ENCODE measurements around the gene LAMC3.
"Not testable (repeated sequence)": the region's sequence is repeated elsewhere in the genome, so short reads cannot be mapped to it uniquely, and the experiment has no call there.

LAMC3 gene

DNA sequence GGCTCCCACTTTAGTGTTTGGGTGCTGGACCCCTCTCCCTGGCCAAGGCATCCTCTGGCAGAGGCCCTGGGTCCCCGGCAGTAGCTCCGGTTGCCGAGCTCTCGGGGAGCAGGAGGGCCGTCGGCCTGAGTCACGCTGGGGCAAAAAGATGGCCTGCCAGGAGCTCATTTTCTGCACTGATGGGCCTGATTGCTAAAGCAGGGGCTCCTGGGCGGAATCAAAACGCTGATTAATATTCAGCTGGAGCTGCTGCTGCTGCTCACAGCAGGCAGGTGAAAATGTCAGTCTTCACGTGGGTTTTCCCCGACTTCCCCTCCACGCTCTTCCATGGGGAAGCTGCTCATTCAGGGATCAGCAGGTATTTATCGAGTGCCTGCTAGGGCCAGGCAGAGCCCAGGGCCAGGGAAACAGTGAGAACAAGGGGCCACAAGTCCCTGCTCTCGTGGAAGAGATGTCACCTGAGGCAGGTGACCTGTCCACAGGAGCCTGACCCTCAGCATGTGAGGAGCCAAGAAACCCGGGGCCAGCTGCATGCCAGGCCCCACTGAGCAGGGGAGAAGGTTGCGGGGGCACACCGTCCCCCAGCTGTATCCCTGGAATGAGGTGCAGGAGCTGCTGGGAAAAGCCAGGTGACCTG, 22.1 kb downstream of the LAMC3 start:
- DNase-seq = no peak

DNA sequence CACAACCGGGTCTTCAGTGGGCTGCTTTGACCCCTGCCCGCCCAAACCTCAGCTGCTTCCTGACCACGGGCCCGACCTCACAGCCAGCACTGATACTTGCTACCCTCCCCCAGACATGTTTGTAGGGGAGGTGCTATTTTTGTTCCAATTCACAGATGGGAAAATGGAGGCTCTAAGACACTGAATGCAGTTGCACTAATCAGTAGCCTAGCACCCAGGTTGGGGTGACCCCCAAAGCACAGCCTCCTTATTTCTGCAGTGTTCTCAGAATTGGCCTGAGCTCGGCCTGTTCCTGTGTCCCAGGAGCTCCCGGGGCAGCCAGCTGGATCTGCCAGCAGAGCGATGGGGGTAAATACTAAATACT, 22.6 kb downstream of the LAMC3 start:
- DNase-seq = no peak

- no peak for DNase-seq
Observed at GRCh38 chr9:131032384-131032783, 23.4 kb downstream of the LAMC3 start.

DNA sequence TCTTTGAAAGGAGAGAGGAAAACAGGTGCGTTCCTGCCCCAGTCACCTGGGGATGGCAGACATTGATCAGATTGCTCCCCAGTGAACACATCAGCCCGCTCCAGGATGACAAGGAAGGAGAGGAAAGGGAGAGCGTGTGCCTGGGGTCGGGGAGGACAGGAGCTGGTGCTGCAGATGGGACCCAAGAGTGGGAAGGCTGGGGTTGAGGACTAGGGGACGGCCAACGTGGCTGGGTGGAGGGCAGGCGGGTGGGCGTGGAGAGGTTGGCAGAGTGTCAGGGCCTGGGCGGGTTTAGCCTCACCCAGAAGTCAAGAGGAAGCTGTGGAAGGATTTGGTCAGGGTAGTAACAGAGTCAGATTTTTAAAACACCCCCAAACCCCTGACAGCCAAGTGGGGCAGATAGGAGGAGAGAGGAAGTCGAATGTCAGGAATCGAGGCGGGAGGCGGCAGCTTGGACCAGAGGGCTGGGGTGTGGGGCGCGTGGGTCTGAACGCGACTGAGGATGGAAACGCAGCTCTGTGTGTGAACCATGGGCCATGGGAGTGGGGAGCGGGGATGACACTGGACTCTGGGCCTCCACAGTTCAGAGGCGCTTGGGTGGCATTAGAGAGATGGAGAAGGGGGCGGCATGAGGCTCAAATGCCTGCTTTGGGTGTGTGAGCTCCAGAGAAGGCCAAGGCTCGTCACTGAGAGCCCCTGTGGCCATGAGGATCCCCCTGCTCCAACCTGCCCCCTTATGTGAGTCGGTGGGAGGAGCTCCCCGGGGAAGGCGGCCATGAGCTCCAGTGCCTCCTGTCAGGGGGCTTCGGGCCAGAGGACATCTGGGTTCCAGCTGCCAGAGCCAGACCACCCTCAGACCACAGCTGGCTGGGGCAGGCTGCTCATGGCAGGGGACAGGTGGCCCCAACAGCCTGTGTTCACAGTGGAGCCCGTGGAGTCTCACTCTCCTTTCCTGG, 24.6 kb downstream of the LAMC3 start:
- DNase-seq = no peak

- no peak for DNase-seq
Observed at GRCh38 chr9:131034268-131034667, 25.3 kb downstream of the LAMC3 start.

GRCh38 chr9:131034749-131035148, 25.8 kb downstream of the LAMC3 start:
- DNase-seq = not testable (repeated sequence)

DNA sequence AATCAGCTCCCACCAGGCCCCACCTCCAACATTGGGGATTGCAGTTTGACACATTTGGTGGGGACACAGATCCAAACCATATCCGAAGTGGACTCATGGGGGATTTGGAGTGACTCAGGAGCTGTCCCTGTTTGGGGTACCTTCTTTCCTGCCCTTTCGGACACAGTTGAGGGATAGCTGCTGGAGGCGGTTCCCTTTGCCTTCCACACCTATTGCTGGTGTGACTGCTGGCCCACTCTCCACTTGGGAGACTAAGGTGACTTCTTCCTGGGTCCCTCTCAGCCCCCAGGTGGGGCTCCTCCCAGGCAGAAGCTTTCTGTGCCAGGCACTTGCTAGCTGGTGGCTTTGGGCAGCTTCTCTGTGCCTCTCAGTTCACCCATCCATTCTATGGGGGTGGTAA, 26.6 kb downstream of the LAMC3 start:
- DNase-seq = no peak

- DNase-seq = no peak
Observed at GRCh38 chr9:131036071-131036470, 27.1 kb downstream of the LAMC3 start.

DNA sequence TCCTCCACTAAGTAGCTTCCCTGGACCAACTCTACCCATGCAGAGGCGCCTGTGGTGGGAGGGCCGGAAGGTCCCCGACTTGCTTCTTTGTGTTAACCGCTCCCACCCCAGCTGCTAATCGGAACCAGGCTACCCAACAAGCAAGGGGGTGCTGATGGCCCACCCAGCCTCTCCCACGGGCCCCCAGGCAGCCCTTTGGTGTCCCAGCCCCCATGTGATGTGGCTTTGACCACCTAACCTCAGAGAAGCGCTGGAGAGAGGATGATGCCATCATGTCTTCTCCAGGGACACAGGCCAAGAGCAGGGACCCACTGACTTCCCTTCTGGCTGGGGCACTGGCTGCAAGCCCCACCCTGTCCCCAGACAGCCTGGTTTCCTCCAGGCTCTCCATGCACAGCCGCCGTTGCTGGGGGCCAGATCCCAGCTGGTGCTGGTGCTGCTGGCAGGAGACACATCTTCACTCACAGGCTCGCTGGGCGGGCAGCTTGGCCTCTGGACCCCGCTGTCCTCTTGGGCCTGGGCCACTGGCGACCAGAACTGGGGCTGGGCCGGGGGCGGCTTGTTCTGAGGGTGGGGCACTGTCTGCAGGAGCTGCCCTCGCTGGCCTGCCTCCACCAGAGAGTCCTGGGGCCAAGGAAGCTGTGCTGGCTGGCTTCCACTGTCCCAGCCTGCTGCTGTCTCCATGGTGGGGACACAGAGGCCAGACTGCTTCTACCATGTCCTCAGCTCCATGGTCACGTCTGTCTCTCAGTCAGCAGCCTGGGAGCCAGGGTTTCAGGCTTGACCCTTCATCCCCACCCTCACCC, 27.8 kb downstream of the LAMC3 start:
- DNase-seq = peak in 1 of 2 experiments; percentile 60

GRCh38 chr9:131037335-131038255, 28.6 kb downstream of the LAMC3 start:
- no peak for DNase-seq

- DNase-seq = peak in 1 of 2 experiments; percentile 44
Observed at GRCh38 chr9:131038256-131039128, 29.5 kb downstream of the LAMC3 start.

DNA sequence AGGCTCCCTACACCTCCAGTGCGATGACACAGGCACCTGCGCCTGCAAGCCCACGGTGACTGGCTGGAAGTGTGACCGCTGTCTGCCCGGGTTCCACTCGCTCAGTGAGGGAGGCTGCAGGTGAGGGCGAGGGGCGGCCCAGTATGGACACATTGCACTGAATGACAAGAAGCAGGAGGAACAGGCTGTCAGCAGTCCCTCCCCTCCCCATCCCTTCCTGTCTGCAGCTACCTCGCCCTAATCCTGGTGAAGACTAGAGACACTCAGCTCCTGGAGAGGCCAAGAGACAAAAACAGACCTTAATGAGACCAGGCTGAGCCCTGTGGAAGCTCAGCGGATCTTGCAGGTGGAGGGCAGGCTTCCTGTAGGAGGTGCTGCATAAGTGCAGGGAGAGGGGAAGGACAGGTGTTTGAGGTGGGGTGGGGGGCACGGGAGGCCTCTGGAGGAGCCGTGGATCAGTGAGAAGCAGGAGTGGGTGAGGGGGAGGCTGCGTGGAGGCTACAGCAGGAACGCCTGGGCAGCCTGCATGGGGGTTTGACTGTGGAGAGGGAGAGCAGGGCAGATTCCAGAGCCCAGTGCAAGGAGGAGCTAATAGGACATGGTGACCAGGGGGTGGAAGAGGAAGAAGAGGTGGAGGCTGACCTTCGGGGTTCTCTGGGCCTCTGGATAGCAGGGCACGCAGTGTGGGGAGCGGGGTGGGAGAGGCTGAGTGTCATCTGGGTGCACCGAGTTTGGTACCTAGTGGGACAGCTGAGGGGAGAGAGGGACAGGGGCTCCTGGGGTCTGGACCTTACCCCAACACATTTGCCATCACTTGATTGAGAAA, 30.4 kb downstream of the LAMC3 start:
- no peak for DNase-seq

- DNase-seq = no peak
Observed at GRCh38 chr9:131042666-131043065, 33.7 kb downstream of the LAMC3 start.

DNA sequence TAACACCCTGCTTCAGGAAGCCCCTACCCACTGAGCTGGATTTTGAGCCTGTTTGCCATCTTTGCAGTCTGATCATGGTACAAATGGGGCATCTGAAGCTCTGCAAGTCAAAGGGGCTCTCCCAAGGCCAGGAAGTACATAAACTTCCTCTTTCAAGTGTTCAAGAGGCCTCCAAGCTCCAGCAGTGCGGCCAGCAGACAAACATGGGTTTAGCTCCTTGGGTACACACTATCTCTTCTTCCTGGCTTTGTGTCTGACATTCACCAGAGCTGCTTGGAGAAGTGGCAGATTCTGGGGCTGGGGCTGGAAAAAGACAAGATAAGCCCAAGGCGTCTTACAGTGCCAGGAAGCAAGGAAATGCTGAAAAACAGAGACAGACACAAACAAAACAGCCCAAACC, 34.1 kb downstream of the LAMC3 start:
- DNase-seq = no peak

GRCh38 chr9:131043646-131044045, 34.7 kb downstream of the LAMC3 start:
- no peak for DNase-seq

DNA sequence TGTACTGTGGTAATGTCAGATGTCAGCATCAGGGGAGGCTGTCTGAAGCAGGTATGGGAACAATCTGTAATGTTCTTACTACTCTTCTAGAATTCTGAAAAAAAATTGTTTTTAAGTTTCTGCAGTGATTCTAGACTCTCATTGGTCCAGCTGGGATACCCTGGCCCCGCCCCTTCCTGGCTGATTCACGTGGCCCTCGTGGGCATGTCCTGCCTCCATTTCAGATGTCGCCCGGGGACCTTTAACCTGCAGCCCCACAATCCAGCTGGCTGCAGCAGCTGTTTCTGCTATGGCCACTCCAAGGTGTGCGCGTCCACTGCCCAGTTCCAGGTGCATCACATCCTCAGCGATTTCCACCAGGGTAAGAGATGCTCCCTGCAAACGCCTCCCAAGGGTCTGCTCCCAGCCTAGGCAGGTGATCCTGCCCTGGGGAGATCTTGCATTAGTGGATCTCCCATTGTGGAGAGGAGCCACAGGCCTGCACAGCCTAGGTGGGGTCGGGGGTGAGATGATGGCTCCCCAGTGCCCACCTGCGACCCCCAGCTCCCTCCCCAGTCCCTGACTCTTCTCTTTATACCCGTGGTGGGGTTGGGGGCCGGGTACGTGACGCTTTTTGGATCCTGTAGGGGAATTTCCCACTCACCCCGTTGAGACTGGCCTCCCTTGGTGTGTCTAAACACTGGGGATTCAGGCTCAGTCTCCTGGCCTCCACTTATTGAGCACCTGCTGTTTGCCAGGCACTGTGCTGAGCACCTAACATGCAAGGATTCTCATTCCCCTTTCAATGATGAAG, 36.5 kb downstream of the LAMC3 start:
- DNase-seq = no peak

DNA sequence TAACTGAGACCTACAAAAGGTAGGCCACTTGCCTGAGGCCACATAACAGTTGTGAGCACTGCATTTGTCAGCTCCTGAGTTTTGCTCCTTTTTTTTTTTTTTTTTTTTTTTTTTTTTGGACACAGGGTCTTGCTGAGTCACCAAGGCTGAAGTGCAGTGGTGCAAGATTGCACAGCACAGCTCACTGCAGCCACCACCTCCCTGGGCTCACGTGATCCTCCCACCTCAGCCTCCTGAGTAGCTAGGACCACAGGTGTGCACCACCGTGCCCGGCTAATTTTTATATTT, 37.1 kb downstream of the LAMC3 start:
- DNase-seq = no peak

DNA sequence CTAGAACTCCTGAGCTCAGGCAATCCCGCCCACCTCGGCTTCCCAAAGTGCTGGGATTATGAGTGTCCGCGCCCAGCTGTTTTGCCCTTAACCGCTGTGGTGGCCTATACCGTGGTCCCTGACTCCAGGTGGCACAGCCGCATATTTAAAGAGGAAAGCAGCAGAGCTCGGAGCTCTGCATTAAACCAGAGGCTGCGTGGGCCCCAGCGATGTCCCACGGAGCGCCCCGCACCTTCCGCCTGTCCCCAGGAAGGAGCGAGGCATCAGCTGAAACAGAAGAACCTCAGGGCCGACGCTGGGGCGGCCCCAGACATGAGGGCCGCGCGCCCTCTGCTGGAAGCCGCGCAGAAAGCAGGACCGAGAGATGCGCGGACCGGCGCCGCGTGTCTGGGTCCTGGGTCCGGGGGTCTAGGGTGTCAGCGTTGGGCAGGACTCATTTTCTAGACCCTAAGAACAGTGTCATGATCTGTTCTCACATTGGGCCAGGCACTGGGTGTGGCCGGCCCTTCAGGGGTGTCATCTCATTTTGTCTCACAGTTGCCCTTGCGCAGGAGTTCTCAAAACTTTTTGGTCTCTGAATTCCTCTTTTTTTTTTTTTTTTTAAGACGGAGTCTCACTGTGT, 37.7 kb downstream of the LAMC3 start:
- DNase-seq = peak in 1 of 2 experiments; percentile 41

- DNase-seq = no peak
Observed at GRCh38 chr9:131048332-131048731, 39.4 kb downstream of the LAMC3 start.

Data from NCI-H446 (cell line).